NCI-H1105 (cell line): Measurements from ENCODE around the gene SIGLEC12.
A peak's percentile ranks its signal among the peaks of the same experiment; 100 is the strongest.
"Not testable (repeated sequence)": the region's sequence is repeated elsewhere in the genome, so short reads cannot be mapped to it uniquely, and the experiment has no call there.

Source experiments
- DNase-seq: peaks from one replicate; lab custom pipeline; 2025; lab: John Stamatoyannopoulos, UW

SIGLEC12 gene

DNA sequence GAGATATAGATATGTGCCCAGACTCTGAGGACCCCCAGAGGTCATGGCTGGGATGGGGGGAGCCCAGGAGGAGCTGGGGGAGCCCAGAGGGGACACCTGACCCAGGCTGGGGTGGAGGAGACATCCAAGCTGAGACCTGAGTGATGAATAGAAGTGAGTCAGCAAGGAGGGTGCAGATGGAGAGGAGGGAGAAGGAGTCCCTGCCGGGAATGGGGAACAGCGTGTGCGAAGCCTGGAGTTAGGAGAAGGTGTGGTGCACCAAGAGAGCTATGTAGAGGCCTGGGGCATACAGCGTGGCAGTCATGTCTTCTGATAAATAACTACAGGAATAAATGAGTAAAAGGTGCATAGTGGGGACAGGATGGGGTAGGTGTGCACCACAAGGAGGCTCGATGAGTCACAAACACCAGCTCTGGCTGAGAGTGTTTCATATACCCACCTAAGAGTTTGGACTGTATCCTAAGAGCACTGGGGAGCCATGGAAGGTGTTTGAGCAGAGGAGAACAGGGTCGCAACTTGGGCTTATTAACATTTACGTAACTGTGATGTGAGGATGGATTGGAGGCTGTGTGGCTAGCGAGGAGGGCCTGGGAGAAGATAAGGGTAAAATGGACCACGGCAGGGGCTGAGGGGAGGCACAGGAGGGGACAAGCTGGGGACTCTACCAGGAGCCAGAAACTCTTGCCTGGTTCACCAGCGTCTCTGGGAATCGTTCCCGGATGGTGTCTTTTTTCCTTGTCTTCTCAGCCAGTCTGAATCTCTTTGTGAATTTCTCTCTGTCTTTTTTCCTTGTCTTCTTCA is 21.9 kb downstream of the SIGLEC12 start:
- DNase-seq: no peak

DNA sequence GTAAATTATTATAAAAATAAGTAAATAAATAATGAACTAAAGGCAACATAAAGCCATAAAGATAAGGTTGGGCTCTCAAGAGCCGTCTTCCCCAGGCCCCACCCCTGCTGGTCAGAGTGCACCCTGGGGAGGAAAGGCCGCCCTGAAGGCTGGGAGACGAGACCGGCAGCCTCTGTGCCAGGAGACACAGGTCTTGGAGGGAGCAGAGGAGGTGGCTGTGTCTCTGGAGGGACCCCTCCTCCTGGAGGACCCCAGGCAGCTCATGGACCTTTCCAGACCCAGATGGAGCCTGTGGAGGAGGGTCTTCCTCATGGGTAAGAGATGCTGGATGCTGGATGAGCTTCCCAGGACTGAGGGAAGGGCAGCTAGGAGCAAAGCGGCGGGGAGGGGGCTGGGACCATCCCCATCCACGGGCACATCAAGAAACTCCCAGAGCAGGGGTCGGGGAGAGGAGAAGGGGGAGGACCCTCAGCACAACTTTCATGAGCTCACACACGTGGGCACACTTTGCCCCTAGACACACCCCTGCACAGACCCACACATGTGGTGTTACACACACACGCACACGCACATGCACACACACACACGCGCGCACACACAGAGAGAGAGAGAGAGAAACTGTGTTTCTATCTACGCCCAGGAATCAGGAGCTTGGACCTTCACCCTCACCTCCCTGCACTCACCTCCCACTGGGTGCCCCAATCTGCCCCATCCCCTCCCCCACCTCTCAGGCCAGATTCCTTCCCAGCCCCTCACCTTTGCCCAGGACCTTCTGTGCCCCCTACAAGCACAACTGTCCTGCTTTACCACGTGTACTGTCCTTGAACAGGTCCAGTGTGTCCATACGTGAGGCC is 23.0 kb downstream of the SIGLEC12 start, which contains the start of gene CEACAM18:
Gene CEACAM18 (plus strand): TSS at position 159 of the 854 bp plus-strand sequence.
- no peak for DNase-seq

DNA sequence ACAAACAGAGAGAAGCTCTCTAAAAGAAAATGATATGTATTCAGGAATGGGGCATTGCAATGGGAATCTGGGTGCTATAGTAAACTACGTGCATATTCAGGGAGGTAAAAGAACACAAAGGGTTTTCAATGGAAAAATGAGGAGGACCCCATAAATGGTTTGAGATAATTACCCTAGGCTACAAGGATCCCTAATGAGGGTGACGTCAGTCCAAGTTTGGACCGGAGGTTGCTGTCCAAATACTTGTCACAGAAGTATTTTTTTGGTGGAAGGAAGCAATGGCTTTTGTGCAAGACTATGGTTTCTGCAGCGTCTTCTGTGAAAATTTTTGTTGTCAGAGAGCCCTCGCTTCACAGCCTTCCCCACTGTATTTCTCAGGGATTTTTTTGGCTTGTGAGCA is 24.3 kb downstream of the SIGLEC12 start:
- DNase-seq: no peak

DNA sequence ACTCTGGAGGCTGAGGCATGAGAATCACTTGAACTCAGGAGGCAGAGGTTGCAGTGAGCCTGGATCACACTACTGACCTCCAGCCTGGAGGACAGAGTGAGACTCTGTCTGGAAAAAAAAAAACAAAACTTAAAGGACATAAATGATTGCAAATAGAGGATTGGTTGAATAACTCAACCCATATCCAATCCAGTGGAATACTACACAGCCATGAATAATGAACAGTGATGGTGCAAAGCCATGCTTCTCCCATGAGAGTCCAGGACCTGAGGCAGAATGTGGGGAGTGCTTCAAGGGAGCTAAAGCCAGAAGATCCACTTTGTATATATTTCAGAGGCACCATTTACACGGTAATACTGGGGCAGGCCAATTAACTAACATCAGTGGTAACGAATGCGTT is 25.4 kb downstream of the SIGLEC12 start:
- no peak for DNase-seq

DNA sequence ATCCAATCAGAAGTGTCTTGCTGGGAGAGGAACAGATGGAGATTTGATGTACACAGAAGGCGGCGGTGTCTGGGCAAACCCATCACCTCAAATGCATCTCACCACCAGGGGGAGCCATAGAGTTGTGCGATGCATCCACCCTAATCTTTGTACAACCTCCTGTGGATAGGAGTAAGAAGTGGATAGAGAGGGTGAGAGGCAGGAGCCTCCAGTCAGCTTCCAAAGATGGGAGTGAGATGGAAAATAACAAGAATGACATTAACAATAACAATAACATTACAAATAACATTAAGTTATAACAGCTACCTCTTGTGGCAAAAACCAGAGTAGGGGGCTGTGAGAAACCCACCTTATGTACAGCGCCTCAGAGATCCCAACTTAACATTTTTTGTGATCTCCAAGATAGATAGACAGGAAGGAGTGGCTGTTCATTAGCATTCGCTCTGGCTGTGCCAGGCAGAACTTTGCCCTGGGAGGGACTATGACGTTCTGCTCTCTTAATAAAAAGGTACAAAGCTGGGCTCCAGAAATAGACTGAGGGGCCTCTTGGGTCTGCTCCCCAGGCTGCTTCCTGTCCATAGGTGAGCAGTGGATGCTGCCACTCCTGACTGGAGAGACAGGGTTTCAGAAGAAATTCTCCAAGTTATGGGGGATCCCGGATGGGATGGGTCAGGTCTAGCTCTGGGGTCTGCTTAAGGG is 28.4 kb downstream of the SIGLEC12 start:
- peak; percentile 71 for DNase-seq

DNA sequence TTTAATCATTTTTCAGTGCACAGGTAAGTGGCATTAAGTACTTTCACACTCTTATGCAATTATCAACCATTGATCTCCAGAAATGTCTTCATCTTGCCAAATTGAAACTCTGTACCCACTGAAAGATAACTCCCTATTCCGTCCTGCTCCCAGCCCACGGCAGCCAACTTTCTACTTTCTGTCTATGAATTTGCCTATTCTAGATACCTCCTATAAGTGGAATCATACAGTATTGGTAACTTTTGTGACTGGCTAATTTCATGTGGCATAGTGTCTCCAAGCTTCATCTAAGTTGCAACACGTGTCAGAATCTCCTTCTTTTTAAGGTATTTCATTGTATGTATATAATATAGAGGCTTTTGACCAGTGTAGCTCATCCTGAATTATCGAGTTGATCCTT is 29.0 kb downstream of the SIGLEC12 start:
- no peak for DNase-seq

DNA sequence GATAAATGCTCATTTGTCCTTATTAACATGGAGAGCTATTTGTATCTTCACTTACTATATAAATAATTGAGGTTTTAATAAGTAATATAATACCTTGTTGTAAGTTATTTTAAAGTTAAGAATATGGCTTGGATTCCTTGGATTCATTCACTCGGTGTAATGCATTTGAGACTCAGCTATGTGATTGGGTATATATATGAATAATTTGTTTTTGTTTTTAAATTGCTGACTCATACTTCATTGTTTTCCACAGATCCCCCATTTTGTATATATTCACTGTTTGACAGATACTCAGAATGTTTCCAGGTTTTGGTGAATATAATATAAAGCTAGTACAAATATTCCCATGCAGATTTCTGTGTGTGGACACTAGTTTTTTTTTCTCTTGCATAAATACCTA is 30.1 kb downstream of the SIGLEC12 start:
- no peak for DNase-seq

DNA sequence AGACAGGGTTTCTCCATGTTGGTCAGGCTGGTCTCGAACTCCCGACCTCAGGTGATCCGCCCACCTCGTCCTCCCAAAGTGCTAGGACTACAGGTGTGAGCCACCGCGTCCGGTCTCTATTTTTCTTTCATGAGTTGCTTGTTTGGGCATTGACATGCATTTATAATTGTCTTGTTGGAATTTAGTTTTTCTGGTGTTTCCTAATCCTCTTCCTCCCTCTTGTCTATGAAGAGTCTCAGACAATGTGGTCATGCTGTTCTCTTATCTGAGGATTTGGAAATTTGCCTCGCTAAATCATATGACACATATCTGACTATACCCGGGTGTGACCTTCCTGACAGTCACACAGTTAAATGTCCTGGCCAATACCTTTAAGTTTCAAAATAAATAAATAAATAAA is 30.6 kb downstream of the SIGLEC12 start:
- DNase-seq: no peak

DNA sequence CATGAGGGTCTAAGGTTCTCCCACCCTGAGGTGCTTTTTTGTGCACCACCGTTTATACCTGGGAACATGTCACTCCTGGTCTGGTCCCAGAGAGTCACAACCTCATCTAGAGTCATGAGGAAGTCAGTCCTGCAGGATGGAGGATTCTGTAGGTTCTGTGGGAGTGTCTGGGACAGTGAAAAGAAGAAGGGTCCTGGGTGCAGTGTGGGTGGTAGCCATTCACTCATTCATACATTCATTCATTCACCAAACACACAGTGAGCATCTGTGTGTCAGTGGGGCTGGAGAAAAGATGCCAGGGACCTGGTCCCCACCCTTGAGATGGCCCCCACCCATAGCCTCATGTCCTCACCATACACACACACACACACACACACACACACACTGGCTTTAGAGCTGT is 32.0 kb downstream of the SIGLEC12 start:
- no peak for DNase-seq

DNA sequence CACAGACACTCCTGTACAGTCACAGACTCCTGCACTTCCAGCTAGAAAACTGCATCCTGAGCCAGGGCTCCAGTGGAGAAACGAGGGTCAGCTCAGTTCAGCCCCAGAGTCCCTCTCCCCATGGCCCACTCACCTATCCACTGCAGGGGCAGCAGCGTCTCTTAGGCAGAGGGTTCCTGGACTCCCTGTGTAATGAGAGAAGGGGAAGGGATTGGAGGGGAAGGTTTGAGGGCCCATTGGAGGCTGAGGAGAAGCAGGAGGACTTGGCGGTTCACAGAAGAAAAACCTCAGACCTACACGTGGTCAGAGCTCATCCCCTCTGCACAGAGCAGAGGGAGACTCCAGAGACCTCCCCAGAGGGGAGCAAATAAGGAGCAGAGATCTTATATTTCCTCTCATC is 32.4 kb downstream of the SIGLEC12 start:
- no peak for DNase-seq

DNA sequence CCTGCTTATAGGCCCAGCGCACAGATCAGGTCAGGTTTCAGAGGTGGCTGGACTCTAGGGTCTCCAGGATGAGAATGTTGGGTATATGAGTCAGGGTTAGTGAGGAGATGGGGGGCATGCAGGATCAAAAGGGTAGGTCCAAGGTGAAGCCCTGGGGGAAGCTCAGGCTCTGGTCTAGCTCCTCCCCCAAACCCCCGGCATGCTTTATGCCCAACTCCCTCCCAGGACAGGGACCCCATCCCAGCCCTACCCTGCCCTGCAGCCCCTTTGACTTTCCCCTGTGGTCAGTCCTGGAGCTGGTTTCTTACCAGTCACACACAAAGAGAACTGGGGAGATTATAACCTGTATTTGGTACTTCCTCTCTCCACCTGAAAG is 33.1 kb downstream of the SIGLEC12 start:
- no peak for DNase-seq

DNA sequence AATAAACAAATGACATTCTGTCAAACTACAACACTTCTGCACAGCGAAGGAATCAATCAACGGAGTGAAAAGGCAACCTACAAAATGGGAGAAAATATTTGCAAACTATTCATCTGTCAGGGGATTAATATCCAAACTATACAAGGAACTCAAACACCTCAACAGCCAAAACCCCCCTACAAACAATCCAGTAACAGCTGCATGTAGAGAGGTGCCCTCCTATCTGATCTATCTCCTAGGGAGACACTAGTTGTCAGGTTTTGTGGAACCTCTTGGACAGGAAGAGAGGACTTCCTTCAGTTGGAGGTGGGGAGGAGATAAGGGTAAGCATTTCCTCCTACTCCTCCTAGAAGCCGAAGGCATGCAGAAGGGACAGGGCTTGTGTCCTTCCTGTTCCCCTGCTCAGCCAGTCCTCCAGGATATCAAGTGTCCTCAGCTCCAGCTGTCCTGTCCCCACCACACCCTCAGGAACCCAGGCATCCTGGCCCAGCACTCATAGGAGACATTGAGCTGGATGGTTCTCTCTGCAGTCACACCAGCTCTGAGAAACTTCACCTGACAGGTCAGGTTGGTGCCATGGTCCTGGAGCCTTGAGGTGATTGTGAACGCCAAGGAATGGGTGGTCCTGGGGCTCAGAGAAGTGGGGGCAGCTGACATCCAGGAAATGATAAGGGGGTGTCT is 33.6 kb downstream of the SIGLEC12 start:
- no peak for DNase-seq

DNA sequence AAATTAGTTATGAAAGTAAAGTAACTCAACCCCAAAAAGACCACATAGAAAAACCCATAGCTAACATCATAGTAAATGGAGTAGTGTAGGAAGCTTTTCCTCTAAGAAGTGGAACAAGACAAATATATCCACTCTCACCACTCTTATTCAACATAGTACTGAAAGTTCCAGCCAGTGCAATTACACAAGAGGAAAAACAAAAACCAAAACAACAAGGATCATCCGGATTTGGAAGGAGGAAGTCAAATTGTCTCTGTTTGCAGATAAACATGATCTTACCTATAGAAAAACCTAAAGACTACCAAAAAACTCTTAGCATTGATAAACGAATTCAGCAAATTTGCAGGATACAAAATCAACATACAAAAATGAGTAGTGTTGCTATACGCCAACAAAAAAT is 34.9 kb downstream of the SIGLEC12 start:
- DNase-seq: no peak

DNA sequence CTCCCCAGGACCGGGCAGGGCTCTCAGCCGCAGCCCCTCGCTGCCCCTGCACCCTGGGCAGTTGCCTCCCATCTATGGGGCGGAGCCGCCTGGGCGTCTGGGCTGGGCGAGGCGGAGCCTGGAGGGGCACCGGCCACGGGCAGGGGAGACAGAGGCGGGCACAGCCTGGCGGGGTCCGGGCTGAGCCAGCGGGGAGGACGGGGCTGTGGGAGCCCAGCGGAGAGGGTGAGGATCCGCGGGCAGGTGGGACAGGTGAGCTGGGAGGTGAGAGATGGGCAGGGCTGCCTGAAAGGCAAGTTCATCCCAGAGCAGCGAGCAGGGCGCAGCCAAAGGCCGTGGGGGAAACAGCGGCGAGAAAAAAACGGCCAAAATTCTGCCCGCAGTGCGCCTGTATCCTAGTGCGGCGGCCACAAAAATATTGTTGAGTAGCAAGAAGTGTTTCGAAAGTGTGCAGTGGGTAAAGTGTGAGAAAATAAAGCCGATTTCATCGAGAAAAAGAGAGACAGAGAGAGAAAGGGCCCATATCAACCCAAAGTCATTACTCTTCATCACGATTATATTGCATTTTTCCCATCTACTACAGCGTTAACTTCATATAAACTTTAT is 37.5 kb downstream of the SIGLEC12 start:
- DNase-seq: not testable (repeated sequence)

DNA sequence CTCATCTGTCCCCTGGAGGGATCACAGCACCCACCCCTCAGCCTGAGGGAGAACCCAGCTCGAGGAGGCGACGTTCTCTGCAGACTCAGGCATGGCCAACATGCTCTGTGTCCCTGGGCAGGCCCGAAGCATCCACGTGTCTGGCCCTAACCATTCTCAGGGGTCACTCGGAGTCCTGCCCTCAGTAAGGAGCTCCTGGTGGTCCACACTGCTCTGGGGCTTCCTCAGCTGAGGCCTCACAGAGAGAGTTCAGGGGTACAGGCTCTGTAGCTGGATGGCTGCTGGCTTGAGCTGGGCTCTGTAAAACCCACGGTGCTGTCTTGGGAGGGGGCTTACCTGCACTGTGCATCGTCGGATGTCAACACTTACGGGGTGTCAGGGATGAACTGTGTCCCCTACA is 38.9 kb downstream of the SIGLEC12 start:
- no peak for DNase-seq

DNA sequence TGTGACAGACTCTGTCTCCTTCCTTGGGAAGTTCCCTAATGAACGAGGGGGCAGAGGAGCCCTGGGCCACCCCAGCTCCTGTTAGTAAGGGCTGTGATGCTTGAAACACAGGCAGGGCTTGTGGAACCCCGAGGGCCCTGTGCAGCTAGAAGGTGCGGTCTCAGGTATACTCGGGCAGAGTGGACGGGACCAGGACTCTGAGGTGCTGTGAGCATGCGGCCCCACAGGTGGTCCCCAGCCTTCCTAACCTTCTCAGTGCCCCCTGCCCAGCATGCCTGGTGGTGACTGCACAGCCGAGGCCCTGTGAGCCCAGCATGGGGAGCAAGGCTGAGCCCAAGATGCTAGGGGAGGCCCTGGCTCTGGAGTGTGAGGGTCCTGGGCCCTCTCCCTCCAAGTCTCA is 39.3 kb downstream of the SIGLEC12 start:
- DNase-seq: no peak

DNA sequence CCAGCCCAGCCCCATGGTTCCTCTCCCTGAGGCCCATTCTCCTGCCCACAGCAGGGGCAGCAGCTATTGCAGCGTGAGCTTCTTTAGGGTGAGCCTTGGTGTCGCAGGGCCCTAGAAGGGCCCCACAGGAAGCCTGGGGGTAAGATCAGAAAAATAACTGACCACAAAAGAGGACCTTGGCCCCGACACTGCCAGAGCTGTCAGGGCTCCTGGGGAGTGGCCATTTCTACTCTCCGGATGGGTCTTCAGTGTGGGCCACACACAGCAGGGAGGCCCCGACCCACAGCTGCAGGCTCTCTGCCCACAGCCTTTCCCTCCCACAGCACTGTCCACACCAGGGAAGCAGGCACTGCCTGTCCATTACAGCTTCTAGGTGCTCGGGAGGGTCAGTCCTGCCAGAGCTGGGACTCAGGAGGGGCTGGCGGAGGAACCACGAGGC is 39.9 kb downstream of the SIGLEC12 start:
- no peak for DNase-seq

DNA sequence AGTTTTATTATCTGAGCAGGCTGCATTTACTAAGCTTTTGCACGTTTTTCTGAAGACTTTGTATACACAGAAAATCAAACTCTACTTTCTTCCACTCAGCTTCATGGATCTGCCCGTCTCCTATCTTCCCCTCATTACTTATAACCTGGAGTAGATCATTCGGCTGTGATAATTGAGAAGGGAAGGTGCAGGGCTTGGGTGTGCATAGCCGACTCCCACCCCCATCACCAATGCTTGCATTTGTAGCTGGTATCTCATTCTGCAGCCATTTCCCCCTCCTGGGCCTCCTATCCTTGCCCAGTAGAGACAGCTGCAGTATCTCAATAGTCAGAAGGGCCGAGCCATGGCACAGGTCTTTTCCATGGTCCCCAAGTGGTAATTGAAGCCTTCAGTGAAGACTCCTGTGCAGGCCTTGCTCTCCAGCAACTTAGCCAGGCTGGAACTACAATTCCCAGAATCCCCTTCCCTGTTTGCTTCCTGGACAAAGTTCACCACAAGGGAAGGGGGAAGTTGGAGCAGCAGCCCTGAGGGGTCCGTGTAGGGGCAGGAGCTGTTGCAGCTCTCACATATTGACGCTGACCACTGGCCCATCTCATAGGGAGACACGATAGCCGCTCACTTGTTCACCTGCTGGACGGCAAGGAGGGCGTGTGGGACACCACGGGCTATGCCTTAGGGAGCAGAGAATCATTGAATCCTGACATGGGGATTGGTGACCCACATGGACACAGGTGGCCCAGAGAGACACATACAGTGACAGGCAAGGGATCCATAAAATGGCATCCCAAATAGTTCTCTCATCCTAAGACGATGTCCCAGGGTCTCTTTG is 41.2 kb downstream of the SIGLEC12 start:
- no peak for DNase-seq

DNA sequence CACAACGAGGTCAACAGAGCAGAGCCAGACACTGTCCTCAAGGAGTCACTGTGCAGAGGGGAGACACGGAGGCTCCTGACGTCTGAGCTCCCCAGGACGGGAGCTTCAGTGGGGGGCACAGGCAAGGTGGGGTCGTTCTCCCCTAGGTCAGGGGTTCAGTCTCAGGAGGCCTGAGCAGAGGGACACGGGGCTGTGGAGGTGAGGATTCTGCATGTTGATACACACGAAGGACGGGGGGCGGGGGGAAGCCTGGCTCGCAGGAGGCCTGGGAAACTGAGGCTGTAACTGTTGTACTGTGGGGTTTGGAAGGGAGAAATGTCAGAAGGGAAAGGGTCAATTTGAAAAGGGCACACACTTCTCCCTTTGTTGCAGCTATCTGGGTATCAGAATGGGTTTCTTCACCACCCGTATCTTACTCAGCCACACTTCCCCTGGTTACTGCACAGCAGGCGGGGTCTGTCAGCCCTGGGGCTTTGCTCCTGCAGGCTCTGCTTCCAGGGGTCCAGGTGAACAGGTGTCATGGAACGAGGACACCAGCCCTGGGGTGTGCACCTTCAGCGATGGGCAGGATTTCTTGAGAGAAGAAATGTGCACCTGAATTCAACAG is 42.6 kb downstream of the SIGLEC12 start:
- no peak for DNase-seq

DNA sequence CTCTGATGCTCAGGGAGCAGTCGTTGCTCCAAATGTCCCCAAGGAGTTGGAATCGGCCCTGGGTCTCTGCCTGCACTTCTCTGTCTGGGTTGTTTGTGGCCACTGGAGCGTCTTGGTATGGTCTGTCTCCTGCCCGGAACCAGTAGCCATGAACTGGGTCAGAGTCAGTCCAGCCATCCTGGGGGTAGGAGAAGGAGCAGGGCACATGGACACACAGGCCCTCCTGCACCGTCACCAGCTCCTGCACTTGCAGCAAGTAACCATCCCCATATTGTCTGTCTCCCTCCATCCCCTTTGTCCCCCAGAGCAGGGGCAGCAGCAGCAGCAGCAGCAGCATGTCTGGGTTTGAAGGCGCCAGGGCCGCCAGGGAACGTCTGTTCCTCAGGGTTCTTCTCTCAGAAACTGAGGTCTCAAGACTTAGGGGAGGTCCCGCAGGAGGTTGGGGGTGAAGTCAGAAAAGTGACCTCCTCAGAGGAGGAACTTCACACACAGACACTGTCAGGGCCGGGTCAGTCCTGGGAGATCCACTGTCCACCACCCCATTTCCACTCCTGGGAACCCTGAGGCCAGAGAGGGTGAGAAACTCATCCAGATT is 43.5 kb downstream of the SIGLEC12 start, which contains the start of gene SIGLEC8:
Gene SIGLEC8 (minus strand): TSS at position 404 of the 595 bp plus-strand sequence. CDS start 67 bp downstream, at position 337.
- no peak for DNase-seq
